Measurements from ENCODE around the gene S1PR3.

Gene S1PR3

GRCh38 chr9:88957526-88957925 lies 33.7 kb upstream of the S1PR3 start:
- DNase-seq (peak; percentile 23), ATAC-seq (ENCODE audit: insufficient read depth, low read depth) (0 out of 3 replicates have a peak, but pooled peaks have one; percentile 38)
- no peaks in the 10 kb centered on the region for H3K9me3 ChIP-seq (ENCODE audit: insufficient read depth, low read length, severe bottlenecking)
- peaks cover 14% of the 10 kb centered on the region for H3K4me1 ChIP-seq (ENCODE audit: insufficient read depth, low read length)
- H3K4me2 ChIP-seq (ENCODE audit: insufficient read depth, low read length), result no peak overlapping the region
- H3K27ac ChIP-seq (ENCODE audit: low read length), result no peak overlapping the region
- no peaks in the 10 kb centered on the region for H3K79me2 ChIP-seq (ENCODE audit: insufficient read depth, low read length)
- no peaks in the 10 kb centered on the region; the same call in 1 of the 2 replicates for H4K20me1 ChIP-seq (ENCODE audit: insufficient read depth, low read length)
- H2AFZ ChIP-seq (ENCODE audit: low read depth, low read length), result no peak overlapping the region
- no peak overlapping the region for H3K9ac ChIP-seq (ENCODE audit: low read depth, low read length)
- H3K4me3 ChIP-seq (ENCODE audit: low read depth in 1 of 2, low read length in 2 of 2), result no peak overlapping the region
- H3K36me3 ChIP-seq (ENCODE audit: insufficient read depth, low read length), result no peaks in the 10 kb centered on the region
- TF ChIP-seq CTCF (IDR thresholded peaks at IDR 0.05; ENCODE audit: borderline replicate concordance, extremely low read depth, low read length, poor library complexity, severe bottlenecking) (no peak), EZH2 (IDR thresholded peaks at IDR 0.05; ENCODE audit: borderline replicate concordance, low read depth, low read length, severe bottlenecking) (no peak)
- H3K27me3 ChIP-seq (ENCODE audit: insufficient read depth, low read length, poor library complexity), result no peaks in the 10 kb centered on the region

GRCh38 chr9:88959727-88960469 lies 31.4 kb upstream of the S1PR3 start:
- no peaks in the 10 kb centered on the region for H3K36me3 ChIP-seq (ENCODE audit: insufficient read depth, low read length)
- no peak overlapping the region for H3K27ac ChIP-seq (ENCODE audit: low read length)
- TF ChIP-seq EZH2 (IDR thresholded peaks at IDR 0.05; ENCODE audit: borderline replicate concordance, low read depth, low read length, severe bottlenecking), result no peak
- TF ChIP-seq CTCF (IDR thresholded peaks at IDR 0.05; ENCODE audit: borderline replicate concordance, extremely low read depth, low read length, poor library complexity, severe bottlenecking), result no peak

GRCh38 chr9:88960632-88961031 lies 30.6 kb upstream of the S1PR3 start:
- no peaks in the 10 kb centered on the region for H3K9me3 ChIP-seq (ENCODE audit: insufficient read depth, low read length, severe bottlenecking)
- no peaks in the 10 kb centered on the region for H3K36me3 ChIP-seq (ENCODE audit: insufficient read depth, low read length)
- no peaks in the 10 kb centered on the region for H3K27me3 ChIP-seq (ENCODE audit: insufficient read depth, low read length, poor library complexity)
- no peak overlapping the region for H3K4me3 ChIP-seq (ENCODE audit: low read depth in 1 of 2, low read length in 2 of 2)
- DNase-seq (no peak), ATAC-seq (ENCODE audit: insufficient read depth, low read depth) (no peak)
- H4K20me1 ChIP-seq (ENCODE audit: insufficient read depth, low read length), result no peaks in the 10 kb centered on the region
- H3K4me1 ChIP-seq (ENCODE audit: insufficient read depth, low read length), result no peaks in the 10 kb centered on the region
- no peaks in the 10 kb centered on the region for H3K79me2 ChIP-seq (ENCODE audit: insufficient read depth, low read length)
- no peak overlapping the region for H3K4me2 ChIP-seq (ENCODE audit: insufficient read depth, low read length)
- H3K9ac ChIP-seq (ENCODE audit: low read depth, low read length), result no peak overlapping the region
- TF ChIP-seq CTCF (IDR thresholded peaks at IDR 0.05; ENCODE audit: borderline replicate concordance, extremely low read depth, low read length, poor library complexity, severe bottlenecking), result no peak
- no peak for TF ChIP-seq EZH2 (IDR thresholded peaks at IDR 0.05; ENCODE audit: borderline replicate concordance, low read depth, low read length, severe bottlenecking)
- no peak overlapping the region for H3K27ac ChIP-seq (ENCODE audit: low read length)
- no peak overlapping the region for H2AFZ ChIP-seq (ENCODE audit: low read depth, low read length)

More at GRCh38 chr9:88959727-88960469, 31.4 kb upstream of the S1PR3 start:
- H2AFZ ChIP-seq (ENCODE audit: low read depth, low read length), result no peak overlapping the region
- no peak overlapping the region for H3K4me2 ChIP-seq (ENCODE audit: insufficient read depth, low read length)
- H3K27me3 ChIP-seq (ENCODE audit: insufficient read depth, low read length, poor library complexity), result no peaks in the 10 kb centered on the region
- no peak overlapping the region for H3K4me3 ChIP-seq (ENCODE audit: low read depth in 1 of 2, low read length in 2 of 2)
- H4K20me1 ChIP-seq (ENCODE audit: insufficient read depth, low read length), result no peaks in the 10 kb centered on the region
- no peak overlapping the region for H3K9ac ChIP-seq (ENCODE audit: low read depth, low read length)
- no peaks in the 10 kb centered on the region for H3K9me3 ChIP-seq (ENCODE audit: insufficient read depth, low read length, severe bottlenecking)
- no peaks in the 10 kb centered on the region for H3K79me2 ChIP-seq (ENCODE audit: insufficient read depth, low read length)
- no peaks in the 10 kb centered on the region for H3K4me1 ChIP-seq (ENCODE audit: insufficient read depth, low read length)
- no peak for DNase-seq
- ATAC-seq (ENCODE audit: insufficient read depth, low read depth), result no peak
